Astrocyte (in vitro differentiated cells and primary cell): ENCODE measurements around the gene SUPT6H.

Experiments used
- EZH2 ChIP-seq: IDR thresholded peaks from 2 replicates; pipeline ENCODE4 v1.6.1; 2012; ENCODE audit warnings: mild to moderate bottlenecking, low read length, inconsistent platforms; ENCODE audit not compliant: insufficient read depth
- TF ChIP-seq, protein P1 (sequence below): IDR thresholded peaks from 2 replicates; pipeline ENCODE4 v1.5.1; 2011; ENCODE audit warnings: low read depth, mild to moderate bottlenecking, inconsistent platforms, low read length, moderate library complexity; ENCODE audit not compliant: insufficient read depth

DNA sequence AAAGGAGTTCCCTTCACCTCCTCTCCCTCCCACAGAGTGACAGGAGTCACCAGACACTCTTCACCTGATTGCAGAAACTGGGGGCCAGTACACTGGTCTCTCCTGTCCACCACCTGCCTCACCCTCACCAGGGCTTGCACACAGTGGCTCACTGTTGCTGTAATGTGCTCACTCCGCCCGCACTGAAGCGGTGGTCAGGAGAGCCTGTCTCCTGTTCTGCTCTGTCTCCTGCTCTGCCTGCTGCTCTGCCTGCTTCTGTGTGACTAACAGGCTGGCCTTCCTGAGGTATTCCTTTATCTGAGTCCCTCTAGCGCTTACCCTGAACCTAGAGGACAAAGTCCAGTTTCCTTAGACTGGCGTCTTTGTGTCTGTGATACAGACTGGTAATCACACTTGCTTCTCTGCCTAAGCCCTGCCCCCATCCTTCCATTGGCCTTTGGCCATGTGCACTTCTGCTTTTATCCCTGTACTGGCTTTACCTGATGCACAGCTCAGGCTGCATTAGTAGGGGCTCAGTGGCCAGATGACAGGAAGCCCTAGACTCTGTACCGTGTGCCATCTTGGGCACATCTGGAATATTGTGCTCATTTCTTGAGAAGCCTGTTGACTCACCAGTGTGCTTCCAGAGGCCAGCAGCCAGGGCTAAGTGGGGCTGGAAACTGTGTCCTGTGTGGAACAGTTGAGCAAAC is 36.4 kb downstream of the SUPT6H start:
- TF ChIP-seq, protein P1, sequence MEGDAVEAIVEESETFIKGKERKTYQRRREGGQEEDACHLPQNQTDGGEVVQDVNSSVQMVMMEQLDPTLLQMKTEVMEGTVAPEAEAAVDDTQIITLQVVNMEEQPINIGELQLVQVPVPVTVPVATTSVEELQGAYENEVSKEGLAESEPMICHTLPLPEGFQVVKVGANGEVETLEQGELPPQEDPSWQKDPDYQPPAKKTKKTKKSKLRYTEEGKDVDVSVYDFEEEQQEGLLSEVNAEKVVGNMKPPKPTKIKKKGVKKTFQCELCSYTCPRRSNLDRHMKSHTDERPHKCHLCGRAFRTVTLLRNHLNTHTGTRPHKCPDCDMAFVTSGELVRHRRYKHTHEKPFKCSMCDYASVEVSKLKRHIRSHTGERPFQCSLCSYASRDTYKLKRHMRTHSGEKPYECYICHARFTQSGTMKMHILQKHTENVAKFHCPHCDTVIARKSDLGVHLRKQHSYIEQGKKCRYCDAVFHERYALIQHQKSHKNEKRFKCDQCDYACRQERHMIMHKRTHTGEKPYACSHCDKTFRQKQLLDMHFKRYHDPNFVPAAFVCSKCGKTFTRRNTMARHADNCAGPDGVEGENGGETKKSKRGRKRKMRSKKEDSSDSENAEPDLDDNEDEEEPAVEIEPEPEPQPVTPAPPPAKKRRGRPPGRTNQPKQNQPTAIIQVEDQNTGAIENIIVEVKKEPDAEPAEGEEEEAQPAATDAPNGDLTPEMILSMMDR, result no peak
- no peak for TF ChIP-seq EZH2
